K562 treated with DMSO at 1 percent for 48 hours (cell line): Measurements from ENCODE around the gene NINJ1. TPM values are rescaled to one million over a fixed set of nuclear protein-coding genes. Genes with fewer than 3 reads are reported as not detected.

Experiments used
- total RNA-seq: library from RNA; unstranded; fragments of 300-600 nt; gene quantifications from 2 replicates; pipeline ENCODE4 v1.2.3, GENCODE V29; 2022; ENCODE audit warnings: low replicate concordance; ENCODE audit errors: extremely low read depth

Gene NINJ1, protein sequence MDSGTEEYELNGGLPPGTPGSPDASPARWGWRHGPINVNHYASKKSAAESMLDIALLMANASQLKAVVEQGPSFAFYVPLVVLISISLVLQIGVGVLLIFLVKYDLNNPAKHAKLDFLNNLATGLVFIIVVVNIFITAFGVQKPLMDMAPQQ
- total RNA-seq, result not detected in 2 replicates

DNA sequence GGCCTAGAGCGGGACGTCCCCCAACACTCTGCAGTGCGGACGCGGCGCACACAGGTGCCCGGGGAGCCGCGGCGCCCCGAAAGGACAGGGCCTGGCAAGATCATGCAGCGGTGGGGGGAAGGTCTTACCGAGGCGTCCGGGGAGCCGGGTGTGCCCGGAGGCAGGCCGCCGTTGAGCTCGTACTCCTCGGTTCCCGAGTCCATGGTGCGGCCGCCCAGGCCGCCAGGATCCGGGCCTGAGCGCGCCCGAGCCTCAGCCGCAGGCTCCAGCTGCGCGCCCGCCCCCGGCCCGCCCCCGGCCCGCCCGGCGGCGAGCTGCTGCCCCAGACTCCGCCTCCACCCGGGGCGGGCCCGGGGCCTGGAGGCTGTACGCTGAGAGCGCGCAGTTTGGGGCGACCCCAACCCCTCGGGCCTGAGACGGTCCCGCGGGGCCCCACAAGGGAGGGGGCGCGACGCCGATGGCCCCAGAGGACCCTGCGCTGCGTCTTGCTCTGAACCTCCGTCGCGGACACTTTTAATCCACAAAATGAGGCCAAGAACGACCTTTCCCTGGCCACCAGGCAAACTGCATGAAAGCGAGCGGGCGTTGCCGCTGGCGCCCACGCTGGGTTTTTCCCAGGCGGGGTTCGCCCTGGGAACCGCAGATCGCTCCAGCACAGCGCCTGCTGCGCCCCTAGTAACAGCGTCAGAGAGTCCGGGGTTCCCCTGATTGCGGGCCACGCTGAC lies at the start of gene NINJ1:
Gene NINJ1, minus strand, starts transcription at position 237 of the 725 bp plus-strand sequence. Its CDS starts 34 bp downstream, at position 203.

DNA sequence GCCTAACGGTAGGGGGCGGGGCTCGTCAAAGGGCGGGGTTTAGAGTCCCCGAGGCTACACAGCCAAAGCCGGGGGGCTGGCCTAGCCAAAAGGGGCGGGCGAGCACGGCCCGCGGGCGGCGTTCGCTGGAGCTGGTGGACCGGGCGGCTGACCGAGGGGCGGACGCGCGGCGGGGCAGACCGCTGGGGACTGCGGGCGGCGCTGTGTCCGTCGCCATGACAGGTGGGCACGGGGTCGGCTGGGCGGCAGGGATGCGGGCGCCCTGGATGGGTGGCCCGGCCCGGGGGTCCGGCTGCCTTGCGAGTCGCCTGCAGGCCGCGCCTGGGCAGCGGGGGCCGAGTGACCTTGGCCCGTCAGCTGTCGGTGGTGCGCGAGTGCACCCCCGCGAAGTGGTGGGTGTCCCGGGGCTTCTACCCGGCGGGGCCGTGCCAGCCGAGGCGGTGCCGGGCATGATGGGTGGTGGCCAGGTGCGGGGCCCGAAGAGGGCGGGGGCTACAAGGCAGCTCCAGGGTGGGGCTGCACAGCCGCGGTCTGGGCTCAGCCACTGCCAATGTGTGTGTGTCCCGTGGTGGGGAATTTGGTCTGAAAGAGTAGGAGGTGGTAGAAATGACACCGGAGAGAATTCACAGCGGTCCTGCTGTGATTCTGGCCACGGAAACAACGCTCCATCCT lies 37.8 kb downstream of the NINJ1 start, which contains the start of gene CARD19:
Gene CARD19, plus strand, starts transcription at position 87 of the 672 bp plus-strand sequence. Its CDS starts 129 bp downstream, at position 216.

Other genes with a start within 250 kb of the NINJ1 start
- not detected in 2 replicates for gene FGD3, start 186.7 kb downstream of the NINJ1 start, total RNA-seq
- not detected in 2 replicates for gene SUSD3, start 75.5 kb downstream of the NINJ1 start, total RNA-seq
- gene CARD19, start 38.0 kb downstream of the NINJ1 start, total RNA-seq, result not detected in 2 replicates
- gene WNK2, start 49.9 kb upstream of the NINJ1 start, total RNA-seq, result not detected in 2 replicates